Mesenteric fat pad (tissue), 1 donor: ENCODE results near the gene TMED5. TPM values are rescaled to one million over a fixed set of nuclear protein-coding genes. Genes with fewer than 3 reads are reported as not detected.
"Not testable (repeated sequence)": the region's sequence is repeated elsewhere in the genome, so short reads cannot be mapped to it uniquely, and the experiment has no call there.

Experiments
- DNase-seq: peaks from one replicate; pipeline ENCODE4 v3.0.0-alpha.2; 2020; ENCODE audit warnings: low spot score
- total RNA-seq: library from RNA; stranded (reverse); fragmentation: NEBNext Ultra II Directional; extraction: Animal tissue kit (Norgen Biotek cat#: 25700); gene quantifications from one replicate; pipeline ENCODE4 v1.2.1, GENCODE V29; 2021
- donor health status: DM: yes; HTN: yes; CAD: no.

TMED5 gene
- total RNA-seq, 1 donor from 2014 or later, result 109 TPM

DNA sequence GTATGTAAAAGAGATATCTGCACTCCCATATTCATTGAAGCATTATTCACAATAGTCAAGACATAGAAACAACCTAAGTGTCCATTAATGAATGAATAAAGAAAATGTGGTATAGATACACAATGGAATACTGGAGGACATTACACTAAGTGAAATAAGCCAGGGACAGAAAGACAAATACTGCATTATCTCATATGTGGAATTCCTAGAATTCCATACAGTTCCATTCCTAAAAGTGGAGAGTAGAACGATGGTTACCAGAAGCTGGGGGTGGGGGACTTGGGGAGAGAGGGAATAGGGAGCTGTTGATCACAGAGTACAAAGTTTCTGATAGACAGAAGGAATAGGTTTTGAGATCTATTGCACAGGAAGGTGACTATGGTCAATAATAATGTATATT is 7.4 kb downstream of the TMED5 start:
- DNase-seq, result no peak

DNA sequence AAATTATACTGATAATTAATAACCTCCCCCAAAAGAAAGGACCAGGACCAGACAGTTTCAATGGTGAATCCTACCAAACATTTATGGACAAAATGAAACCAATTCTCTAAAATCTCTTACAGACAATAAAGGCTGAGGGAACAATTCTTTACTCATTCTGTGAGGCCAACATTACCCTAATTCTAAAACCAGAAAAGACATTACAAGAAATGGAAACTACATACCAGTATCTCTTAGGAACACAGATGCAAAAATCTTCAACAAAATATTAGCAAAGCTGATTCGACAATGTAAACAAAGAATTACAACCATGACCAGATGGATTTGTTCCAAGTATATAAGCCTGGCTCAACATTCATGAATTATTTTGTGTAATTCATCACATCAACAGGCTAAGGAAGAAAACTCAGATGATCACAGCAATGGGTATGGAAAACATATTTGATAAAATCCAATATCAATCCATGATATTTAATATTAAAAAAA is 8.6 kb downstream of the TMED5 start:
- no peak for DNase-seq

DNA sequence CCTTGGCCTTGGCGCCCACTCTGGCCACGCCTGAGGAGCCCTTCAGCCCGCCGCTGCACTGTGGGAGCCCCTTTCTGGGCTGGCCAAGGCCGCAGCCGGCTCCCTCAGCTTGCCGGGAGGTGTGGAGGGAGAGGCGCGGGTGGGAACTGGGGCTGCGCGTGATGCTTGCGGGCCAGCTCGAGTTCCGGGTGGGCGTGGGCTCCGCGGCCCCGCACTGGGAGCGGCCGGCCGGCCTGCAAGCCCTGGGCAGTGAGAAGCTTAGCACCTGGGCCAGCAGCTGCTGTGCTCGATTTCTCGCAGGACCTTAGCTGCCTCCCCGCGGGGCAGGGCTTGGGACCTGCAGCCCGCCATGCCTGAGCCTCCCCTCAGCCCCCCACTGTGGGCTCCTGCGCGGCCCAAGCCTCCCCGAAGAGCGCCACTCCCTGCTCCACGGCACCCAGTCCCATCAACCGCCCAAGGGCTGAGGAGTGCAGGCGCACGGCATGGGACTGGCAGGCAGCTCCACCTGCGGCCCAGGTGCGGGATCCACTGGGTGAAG is 10.0 kb downstream of the TMED5 start:
- DNase-seq, result not testable (repeated sequence)

DNA sequence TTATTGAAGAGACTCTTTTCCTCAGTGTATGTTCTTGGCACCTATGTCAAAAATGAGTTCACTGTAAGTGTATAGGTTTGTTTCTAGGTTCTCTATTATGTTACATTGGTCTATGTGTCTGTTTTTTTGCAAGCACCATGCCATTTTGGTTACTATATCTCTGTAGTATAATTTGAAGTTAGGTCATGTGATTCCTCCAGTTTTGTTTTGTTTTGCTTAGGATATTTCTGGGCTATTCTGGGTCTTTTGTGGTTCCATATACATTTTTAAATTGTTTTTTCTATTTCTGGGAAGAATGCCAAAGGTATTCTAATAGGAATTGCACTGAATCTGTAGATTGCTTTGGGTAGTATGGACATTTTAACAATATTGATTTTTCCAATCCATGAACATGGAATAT is 13.2 kb downstream of the TMED5 start:
- DNase-seq, result no peak

DNA sequence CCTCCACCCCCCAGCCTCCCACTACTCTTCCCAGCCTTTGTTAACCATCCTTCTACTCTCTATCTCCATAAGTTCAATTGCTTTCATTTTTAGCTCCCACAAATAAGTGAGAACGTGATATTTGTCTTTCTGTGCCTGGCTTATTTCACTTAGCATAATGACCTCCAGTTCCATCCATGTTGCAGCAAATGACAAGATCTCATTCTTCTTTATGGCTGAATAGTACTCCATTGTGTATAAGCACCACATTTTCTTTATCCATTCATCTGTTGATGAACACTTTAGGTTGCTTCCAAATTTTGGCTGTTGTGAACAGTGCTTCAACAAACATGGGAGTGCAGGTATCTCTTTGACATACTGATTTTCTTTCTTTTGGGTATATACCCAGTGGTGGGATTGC is 14.3 kb downstream of the TMED5 start:
- not testable (repeated sequence) for DNase-seq

DNA sequence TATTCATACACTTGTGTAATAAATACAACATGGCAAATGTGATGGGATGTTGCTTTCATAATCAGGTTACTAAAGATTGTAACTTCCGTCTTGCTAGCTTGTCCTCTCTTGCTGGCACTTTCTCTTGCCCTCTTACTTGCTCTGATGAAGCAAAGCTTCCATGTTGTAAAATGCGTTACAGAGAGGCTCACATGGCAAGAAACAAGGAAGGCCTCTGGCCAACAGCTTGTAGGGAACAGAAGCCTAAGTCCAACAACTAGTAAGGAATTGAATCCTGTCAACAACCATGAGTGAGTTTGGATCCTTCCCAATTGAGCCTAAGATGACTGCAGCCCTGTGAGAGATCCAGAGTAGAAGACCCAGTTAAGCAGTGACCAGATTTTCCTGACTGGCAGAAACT is 15.4 kb downstream of the TMED5 start:
- no peak for DNase-seq

DNA sequence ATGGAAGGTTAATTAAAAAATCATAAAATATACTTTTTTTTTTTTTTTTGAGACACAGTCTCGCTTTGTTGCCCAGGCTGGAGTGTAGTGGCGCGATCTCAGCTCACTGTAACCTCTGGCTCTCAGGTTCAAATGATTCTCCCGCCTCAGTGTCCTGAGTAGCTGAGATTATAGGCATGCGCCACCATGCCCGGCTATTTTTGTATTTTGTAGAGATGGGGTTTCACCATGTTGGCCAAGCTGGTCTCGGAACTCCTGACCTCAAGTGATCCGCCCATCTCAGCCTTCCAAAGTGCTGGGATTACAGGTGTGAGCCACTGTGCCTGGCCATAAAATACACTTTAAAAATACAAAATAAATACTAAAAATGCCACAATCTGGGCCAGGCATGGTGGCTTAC is 16.9 kb downstream of the TMED5 start:
- not testable (repeated sequence) for DNase-seq

DNA sequence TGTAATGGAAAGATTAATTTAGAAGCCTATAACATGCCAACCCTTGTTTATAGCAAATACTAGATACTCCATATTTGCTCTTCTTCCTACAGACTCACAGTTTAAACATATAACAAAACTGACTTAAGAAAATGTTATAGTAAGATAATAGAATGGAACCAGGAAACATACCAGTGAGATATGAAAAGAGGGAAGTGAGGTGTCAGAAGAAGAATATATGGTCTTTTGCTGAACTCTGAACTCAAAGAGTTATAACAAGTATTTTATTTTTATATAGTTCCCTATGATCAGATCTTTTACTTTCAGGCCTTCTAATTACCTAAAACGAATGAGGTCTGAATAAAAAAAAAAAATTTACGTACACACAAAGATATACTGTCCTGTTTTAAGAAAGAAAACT is 20.9 kb downstream of the TMED5 start:
- DNase-seq, result no peak

DNA sequence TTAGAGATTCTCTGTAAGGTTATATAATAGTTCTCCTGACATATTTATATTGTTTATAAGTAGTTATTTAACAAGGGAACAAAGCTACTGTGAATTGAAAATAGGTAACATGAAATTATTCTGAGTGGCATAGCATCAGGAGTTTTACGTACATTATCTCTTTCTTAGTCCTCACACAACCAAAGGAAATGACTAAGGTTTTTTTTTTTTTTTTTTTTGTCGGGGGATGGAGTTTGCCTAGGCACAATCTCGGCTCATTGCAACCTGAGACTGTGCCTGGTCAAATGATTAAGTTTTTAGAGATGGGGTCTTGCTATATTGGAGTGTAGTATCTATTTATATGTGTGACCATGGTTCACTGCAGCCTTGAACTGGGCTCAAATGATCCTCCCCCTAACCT is 24.9 kb downstream of the TMED5 start:
- DNase-seq, result no peak

DNA sequence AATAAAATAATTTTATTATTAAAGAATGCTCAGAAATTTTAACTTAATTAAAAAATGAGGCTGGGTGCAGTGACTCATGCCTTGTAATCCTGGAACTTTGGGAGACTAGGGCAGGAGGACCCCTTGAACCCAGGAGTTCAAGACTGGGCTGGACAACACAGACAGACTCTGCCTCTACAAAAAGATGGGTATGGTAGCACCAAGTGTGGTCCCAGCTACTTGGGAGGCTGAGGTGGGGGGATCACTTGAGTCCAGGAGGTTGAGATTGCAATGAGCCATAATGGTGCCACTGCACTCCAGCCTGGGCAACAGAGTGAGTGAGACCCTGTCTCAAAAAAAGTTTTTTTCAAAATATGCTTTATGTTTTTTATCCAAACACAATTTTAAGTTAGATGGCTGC is 25.3 kb downstream of the TMED5 start:
- DNase-seq, result no peak

DNA sequence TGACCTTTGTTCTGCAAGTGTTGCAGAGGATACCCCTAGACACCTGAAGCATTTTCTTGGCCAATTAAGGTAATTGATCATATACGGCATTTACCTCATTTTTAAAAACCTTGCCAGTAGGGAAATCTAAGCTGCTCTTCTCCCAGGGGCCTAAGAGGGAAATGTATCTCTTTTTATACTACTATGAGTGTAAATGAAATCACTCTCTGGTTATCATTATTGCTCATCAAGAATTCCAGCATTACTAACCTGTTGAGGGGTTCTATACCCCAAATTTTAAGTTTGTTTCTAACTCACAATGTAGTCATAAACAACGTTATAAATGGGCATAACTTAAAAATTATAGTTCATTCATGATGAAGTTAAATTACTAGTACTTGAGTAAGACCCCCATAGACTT is 27.4 kb downstream of the TMED5 start:
- no peak for DNase-seq

DNA sequence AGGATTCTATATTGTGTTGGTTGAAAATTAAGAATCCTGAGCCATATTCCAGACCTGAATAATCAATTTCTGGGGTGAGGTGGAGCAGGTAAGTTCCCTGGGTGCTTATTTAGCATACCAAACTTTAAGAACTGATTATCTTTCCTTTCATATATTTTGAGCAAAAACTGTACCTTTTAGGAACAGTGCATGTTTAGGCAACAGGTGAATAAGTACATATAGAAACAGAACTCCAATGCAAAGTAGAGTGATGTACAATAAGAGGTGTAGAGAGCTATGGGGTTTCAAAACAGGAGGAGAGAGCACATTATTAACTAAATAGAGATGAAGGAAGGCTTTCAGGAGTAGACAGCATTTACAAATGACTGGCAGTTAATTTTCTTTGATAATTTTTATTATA is 28.7 kb downstream of the TMED5 start:
- DNase-seq, result no peak

DNA sequence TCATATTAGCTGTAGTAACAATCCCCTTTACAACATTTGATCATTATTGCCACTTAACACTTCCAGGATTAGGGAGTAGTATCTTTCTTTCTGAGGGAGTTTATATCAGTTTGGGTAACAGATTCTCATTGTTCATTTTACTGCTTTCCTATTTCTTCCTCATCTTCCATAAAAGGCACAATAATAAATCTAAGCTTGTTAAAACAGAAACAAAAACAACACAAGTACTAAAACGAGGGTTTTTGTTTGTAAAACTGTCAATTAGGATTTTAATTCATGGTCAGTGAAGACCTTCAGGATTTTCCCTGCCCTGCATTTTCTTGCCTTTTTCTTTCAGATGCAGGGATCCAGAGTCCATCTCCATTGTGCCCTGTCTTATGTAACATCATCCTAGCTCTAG is 29.5 kb downstream of the TMED5 start:
- DNase-seq, result no peak

DNA sequence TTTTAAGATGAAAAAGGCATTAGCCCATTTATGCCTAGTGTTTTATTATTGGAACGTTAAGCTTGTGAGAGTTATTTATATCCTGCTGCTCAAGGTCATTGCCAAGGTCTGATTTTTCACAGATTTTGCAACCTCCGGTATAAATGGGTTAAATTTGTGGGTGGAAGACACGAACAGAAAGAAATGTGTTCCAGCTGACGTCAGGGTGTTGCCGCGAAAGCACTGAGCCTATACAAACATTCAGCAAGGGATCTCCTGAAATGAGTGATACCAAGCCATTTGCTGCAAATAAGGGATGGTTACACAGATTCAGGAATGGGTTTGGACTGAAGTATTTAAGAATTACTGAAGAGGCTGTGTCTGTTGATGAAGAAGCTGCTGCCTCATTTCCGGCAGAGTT is 32.2 kb downstream of the TMED5 start:
- DNase-seq, result no peak

DNA sequence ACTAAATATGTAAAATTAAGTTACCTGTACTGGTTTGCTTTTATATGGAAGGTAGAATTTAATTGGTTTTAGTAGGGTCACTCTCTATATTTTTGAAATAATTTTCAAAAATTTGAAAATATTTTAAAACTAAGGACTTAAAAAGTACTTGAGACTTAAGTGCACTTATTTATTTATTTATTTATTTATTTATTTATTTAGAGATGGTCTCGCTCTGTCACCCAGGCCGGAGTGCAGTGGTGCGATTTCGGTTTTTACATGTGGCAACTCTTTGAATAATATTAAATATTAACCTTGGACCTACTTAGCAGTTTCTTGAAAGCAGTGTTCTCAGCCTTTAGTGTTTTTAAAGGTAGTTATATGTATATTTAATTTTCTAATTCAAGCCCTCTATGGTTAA is 36.4 kb downstream of the TMED5 start:
- no peak for DNase-seq

DNA sequence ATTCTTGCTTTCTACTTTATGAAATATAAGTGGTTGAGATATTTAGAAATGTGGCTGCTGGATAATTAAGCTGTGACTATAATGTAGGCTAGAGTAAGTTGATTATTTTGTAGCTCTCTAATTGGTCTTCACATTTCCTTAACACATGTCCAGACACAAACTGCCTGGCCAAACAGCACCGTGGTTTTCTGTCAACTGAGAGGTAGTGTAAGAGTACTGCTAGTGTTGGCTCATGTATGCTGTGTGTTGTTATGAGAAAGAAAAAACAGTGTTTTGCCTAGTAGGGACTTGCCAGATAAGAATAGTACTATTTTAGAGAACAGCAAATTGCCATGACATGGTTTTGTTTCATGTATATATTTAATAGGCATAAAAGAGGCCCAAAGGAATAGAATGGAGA is 37.1 kb downstream of the TMED5 start:
- DNase-seq, result no peak

DNA sequence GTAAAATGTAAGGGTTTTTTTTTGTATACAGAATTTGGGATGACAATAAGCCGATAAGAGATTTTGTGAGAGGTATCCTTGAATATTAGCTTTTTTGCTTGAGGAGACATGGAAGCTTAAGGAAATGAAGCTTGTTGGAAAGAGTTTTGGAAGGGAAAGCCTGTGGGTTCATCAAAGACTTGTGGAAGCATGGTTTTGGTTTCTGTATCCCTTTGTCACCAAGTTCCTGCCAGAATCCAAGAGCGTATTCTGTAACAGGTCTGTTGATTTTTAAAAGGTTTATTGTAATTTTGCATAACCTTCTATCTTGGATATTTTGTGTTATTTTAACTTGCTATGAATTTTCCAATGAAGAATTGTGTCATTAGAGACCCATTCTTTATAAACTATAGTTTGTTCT is 38.1 kb downstream of the TMED5 start:
- DNase-seq, result no peak

DNA sequence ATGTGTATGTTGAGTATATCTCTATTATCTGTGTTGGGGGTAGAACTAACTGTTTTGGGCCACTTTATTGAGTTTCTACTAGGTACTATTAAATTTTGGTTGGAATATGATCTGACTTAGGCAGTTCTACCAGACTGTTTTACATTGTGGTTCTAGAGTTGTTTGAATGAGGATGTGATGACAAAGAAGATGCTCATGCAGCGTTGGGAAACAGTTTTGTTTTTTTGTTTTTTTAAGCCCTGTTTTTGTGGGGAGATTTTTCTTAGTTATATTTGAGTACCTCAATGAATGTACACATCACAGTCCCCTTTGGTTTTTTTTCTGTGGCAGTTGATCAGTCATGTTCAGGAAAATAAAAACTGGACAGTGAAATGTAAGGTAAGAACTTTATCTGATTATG is 40.1 kb downstream of the TMED5 start:
- DNase-seq, result no peak

DNA sequence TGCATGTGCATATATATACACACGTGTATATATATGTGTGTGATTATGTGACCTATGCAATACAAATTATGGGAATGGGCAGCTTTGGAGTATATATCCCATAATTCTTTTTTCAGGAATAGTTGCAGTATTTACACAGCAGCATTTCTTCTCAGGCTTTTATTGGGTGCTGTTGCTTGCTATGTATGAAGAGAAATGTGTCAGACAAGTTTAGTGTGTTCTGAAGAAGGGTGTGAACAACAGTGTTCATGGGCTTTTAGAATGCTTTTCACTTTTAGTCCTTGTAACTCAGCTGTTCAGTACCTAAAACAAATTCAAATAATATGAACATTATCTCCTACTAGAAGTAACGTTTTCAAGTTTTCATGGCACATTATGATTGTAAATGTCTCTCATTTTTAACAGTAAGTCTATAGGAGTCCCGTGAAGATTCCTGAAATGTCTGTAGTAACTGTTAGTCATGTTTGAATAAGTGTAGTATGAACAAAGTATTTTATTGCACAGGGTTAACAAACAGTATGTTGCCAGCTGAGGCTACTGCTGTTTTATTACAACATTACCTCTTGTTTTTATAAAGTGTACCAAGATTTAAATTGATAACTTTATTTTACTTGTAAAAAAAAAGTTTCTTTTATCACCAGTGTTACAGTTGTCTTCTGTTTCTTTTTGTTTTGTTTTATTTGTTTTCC is 42.5 kb downstream of the TMED5 start:
- DNase-seq, result no peak

DNA sequence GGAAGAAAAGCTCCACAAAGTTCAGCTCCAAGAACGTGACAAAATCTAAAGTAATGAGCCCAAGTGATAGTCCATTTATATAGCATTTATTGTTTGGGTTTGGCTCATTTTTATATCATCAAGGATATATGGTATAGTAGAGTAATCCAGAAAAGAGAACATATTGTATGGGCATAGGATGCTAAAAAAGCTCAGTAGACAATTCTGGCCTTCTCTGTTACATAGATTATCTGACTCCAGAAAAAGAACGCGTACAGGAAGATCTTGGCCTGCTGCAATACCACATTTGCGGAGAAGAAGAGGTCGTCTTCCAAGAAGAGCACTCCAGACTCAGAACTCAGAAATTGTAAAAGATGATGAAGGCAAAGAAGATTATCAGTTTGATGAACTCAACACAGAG is 43.8 kb downstream of the TMED5 start:
- DNase-seq, result no peak

DNA sequence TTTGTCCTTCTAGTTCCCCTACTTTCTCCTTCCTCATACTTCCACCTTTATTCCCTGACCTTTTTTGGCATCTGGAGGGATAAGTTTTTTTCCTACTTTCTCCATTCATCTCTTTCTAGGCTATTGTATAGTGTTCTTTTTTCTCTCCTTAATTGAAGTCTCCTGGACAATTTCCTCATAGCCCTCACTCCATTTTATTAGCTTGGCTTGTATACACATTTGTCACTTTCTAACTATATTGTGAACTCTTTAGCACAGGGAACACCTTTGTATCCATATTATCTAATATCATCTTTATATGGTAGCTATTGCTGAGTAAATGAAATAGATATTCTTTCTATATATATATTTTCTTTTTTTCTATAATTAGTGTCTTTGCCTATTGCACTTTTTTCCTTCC is 47.6 kb downstream of the TMED5 start:
- DNase-seq, result no peak

DNA sequence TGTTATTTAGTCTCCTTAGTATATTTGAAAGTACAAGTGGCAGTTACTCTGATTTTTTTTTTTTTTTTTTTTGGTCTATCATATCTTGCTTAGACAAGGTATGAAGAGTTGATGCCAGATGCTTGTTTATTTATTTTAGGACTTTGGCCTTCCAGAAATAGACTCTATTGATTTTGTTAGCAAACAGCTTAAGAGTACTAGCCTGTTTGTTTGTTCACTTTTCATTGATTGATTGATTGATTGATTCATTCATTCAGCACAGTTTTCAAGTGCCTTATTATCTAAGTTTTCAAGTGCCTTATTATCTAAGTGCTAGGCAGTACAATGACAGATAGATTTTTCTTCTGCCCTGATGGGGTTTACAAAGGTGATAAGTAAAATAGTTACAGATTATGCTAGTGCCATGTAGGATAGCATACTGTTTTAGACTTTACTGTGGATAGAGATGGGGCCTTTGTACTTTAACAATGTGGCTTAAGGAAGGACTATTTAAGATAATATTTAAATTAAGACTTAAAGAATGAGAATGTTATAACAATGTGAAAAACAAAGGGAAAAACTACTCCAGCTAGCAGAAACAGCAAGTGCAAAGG is 50.6 kb downstream of the TMED5 start:
- no peak for DNase-seq
